ENCODE measurements around the gene SPRY4.

DNA sequence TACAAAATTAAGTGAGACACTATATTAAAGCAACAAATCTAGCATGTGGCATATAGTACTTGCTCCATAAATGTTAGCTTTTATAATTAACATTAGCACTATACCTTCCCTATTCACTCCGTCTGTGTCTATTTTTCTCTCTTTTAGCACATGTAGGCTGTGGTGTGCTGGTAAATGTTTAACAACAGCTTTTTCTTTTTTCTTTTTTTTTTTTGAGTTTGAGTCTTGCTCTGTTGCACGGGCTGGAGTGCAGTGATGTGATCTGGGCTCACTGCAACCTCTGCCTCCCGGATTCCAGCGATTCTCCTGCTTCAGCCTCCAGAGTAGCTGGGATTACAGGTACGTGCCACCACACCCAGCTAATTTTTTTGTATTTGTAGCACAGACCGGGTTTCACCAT lies 62.1 kb downstream of the SPRY4 start:
- TF ChIP-seq, protein P1, sequence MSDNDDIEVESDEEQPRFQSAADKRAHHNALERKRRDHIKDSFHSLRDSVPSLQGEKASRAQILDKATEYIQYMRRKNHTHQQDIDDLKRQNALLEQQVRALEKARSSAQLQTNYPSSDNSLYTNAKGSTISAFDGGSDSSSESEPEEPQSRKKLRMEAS (IDR thresholded peaks at IDR 0.05), result no peak
- no peak for TF ChIP-seq TAF1 (conservative IDR thresholded peaks at IDR 0.05)
- TF ChIP-seq, protein P2, sequence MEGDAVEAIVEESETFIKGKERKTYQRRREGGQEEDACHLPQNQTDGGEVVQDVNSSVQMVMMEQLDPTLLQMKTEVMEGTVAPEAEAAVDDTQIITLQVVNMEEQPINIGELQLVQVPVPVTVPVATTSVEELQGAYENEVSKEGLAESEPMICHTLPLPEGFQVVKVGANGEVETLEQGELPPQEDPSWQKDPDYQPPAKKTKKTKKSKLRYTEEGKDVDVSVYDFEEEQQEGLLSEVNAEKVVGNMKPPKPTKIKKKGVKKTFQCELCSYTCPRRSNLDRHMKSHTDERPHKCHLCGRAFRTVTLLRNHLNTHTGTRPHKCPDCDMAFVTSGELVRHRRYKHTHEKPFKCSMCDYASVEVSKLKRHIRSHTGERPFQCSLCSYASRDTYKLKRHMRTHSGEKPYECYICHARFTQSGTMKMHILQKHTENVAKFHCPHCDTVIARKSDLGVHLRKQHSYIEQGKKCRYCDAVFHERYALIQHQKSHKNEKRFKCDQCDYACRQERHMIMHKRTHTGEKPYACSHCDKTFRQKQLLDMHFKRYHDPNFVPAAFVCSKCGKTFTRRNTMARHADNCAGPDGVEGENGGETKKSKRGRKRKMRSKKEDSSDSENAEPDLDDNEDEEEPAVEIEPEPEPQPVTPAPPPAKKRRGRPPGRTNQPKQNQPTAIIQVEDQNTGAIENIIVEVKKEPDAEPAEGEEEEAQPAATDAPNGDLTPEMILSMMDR (IDR thresholded peaks at IDR 0.05; ENCODE audit: low read depth, low read length, missing input control), result no peak

All from liver (tissue), 3 donors.